ENCODE data around the gene RBM17.
"Not testable (repeated sequence)": the region's sequence is repeated elsewhere in the genome, so short reads cannot be mapped to it uniquely, and the experiment has no call there.

RBM17 gene

DNA sequence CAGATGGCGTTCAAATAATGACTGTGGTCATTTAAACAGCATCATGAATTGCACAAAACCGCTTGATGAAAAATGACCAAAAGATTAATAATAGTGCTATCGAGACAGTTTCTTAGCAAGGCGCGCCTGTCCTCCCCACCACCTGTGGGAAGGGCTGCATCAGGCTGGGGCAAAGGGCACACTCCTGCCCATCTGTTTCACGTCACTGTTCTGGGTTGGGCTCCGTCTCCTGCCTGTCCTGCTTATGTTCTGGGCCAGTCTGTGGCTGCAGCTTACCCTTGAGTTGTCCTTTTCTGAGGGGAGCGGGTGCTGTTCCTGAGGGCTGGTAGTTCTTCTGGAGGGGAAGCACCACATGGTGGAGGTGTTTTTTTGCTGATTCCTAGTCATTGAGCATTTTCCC, 13.3 kb downstream of the RBM17 start:
- Histone ChIP-seq H3K27ac (replicated peaks) (no peak overlapping the region), H3K27me3 (ENCODE audit: insufficient read depth, poor library complexity, severe bottlenecking) (no peaks in the 10 kb centered on the region), H3K4me3 (replicated peaks; ENCODE audit: insufficient read depth, low read length) (no peak overlapping the region)
- no peak for DNase-seq (ENCODE audit: low read depth in 1 of 2, low spot score in 1 of 2)
- TF ChIP-seq, protein P1, sequence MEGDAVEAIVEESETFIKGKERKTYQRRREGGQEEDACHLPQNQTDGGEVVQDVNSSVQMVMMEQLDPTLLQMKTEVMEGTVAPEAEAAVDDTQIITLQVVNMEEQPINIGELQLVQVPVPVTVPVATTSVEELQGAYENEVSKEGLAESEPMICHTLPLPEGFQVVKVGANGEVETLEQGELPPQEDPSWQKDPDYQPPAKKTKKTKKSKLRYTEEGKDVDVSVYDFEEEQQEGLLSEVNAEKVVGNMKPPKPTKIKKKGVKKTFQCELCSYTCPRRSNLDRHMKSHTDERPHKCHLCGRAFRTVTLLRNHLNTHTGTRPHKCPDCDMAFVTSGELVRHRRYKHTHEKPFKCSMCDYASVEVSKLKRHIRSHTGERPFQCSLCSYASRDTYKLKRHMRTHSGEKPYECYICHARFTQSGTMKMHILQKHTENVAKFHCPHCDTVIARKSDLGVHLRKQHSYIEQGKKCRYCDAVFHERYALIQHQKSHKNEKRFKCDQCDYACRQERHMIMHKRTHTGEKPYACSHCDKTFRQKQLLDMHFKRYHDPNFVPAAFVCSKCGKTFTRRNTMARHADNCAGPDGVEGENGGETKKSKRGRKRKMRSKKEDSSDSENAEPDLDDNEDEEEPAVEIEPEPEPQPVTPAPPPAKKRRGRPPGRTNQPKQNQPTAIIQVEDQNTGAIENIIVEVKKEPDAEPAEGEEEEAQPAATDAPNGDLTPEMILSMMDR (IDR thresholded peaks at IDR 0.05; ENCODE audit: insufficient read depth, low read length): no peak
- TF ChIP-seq POLR2AphosphoS5 (IDR thresholded peaks at IDR 0.05; ENCODE audit: low read depth) (no peak), SPI1 (IDR thresholded peaks at IDR 0.05; ENCODE audit: borderline replicate concordance, low read depth) (no peak), GABPA (IDR thresholded peaks at IDR 0.05; ENCODE audit: low read depth) (no peak)
- TF ChIP-seq, protein P2, sequence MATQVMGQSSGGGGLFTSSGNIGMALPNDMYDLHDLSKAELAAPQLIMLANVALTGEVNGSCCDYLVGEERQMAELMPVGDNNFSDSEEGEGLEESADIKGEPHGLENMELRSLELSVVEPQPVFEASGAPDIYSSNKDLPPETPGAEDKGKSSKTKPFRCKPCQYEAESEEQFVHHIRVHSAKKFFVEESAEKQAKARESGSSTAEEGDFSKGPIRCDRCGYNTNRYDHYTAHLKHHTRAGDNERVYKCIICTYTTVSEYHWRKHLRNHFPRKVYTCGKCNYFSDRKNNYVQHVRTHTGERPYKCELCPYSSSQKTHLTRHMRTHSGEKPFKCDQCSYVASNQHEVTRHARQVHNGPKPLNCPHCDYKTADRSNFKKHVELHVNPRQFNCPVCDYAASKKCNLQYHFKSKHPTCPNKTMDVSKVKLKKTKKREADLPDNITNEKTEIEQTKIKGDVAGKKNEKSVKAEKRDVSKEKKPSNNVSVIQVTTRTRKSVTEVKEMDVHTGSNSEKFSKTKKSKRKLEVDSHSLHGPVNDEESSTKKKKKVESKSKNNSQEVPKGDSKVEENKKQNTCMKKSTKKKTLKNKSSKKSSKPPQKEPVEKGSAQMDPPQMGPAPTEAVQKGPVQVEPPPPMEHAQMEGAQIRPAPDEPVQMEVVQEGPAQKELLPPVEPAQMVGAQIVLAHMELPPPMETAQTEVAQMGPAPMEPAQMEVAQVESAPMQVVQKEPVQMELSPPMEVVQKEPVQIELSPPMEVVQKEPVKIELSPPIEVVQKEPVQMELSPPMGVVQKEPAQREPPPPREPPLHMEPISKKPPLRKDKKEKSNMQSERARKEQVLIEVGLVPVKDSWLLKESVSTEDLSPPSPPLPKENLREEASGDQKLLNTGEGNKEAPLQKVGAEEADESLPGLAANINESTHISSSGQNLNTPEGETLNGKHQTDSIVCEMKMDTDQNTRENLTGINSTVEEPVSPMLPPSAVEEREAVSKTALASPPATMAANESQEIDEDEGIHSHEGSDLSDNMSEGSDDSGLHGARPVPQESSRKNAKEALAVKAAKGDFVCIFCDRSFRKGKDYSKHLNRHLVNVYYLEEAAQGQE (IDR thresholded peaks at IDR 0.05; ENCODE audit: insufficient replicate concordance, low read depth): no peak

DNA sequence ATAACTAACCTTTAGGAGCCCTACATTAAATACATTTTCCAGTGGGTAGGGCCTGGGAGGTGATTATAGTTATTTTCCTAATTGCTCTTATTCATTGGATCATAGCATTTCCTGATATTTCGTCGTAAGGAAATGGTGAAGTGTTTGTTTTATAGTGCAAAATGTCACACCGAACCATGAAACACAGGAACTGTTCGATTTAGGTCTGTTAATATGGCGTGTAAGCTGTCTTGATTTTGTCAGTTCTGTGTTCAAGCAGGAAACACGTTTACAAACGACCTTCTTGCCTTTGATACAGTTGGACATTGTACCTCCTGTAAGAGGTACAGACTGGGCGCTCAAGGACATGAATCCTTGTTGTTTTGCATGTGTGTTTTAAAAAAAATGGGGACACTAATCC, 14.8 kb downstream of the RBM17 start:
- Histone ChIP-seq H3K27ac (replicated peaks) (no peak overlapping the region), H3K4me3 (replicated peaks; ENCODE audit: insufficient read depth, low read length) (no peak overlapping the region), H3K27me3 (ENCODE audit: insufficient read depth, poor library complexity, severe bottlenecking) (no peaks in the 10 kb centered on the region)
- DNase-seq (ENCODE audit: low read depth in 1 of 2, low spot score in 1 of 2): no peak
- TF ChIP-seq, protein P1 (IDR thresholded peaks at IDR 0.05; ENCODE audit: insufficient read depth, low read length): no peak
- TF ChIP-seq GABPA (IDR thresholded peaks at IDR 0.05; ENCODE audit: low read depth): no peak
- TF ChIP-seq, protein P2 (IDR thresholded peaks at IDR 0.05; ENCODE audit: insufficient replicate concordance, low read depth): no peak

DNA sequence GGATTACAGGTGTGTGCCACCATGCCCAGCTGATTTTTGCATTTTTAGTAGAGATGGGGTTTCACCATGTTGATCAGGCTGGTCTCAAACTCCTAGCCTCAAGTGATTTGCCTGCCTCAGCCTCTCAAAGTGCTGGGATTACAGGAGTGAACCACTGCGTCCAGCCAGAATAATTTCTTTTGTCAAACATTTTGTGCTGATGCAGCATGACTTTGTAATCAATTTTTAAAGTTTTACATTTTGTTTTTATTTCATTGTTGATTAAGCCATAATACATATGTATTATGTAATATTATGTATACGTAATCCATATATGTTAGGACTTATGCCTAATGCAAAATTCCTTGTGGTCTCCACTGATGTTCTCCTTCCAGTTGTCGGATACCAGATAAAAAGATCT, 18.8 kb downstream of the RBM17 start:
- not testable (repeated sequence) for H3K27ac ChIP-seq (replicated peaks); H3K4me3 ChIP-seq (replicated peaks; ENCODE audit: insufficient read depth, low read length); DNase-seq (ENCODE audit: low read depth in 1 of 2, low spot score in 1 of 2); H3K27me3 ChIP-seq (ENCODE audit: insufficient read depth, poor library complexity, severe bottlenecking)

DNA sequence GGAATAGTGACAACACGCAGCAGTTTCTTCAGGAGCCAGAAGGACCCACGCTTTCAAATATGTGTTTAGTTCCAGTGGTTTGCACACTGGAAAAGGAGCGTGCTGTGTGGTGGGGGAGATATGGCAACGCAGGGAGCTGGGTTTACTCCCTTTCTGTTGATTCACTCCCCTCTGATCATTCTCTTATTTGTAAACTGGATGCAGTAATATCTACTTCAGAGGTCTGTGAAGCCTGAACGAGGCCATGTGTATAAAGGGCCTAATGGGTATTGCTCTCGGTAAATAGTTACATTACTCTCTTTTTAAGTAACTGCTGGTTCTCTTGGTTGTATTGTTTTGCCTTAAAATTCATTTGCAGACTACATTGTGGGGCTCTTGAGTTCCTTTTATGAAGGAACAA, 19.2 kb downstream of the RBM17 start:
- DNase-seq (ENCODE audit: low read depth in 1 of 2, low spot score in 1 of 2): no peak
- Histone ChIP-seq H3K4me3 (replicated peaks; ENCODE audit: insufficient read depth, low read length) (no peak overlapping the region), H3K27me3 (ENCODE audit: insufficient read depth, poor library complexity, severe bottlenecking) (no peaks in the 10 kb centered on the region), H3K27ac (replicated peaks) (no peak overlapping the region)
- TF ChIP-seq, protein P1 (IDR thresholded peaks at IDR 0.05; ENCODE audit: insufficient read depth, low read length): no peak
- TF ChIP-seq SPI1 (IDR thresholded peaks at IDR 0.05; ENCODE audit: borderline replicate concordance, low read depth): no peak
- no peak for TF ChIP-seq POLR2AphosphoS5 (IDR thresholded peaks at IDR 0.05; ENCODE audit: low read depth)
- TF ChIP-seq, protein P2 (IDR thresholded peaks at IDR 0.05; ENCODE audit: insufficient replicate concordance, low read depth): no peak
- no peak for TF ChIP-seq GABPA (IDR thresholded peaks at IDR 0.05; ENCODE audit: low read depth)

Measured in HL-60 (cell line).